ENCODE results near the gene IMP4.

IMP4 gene

DNA sequence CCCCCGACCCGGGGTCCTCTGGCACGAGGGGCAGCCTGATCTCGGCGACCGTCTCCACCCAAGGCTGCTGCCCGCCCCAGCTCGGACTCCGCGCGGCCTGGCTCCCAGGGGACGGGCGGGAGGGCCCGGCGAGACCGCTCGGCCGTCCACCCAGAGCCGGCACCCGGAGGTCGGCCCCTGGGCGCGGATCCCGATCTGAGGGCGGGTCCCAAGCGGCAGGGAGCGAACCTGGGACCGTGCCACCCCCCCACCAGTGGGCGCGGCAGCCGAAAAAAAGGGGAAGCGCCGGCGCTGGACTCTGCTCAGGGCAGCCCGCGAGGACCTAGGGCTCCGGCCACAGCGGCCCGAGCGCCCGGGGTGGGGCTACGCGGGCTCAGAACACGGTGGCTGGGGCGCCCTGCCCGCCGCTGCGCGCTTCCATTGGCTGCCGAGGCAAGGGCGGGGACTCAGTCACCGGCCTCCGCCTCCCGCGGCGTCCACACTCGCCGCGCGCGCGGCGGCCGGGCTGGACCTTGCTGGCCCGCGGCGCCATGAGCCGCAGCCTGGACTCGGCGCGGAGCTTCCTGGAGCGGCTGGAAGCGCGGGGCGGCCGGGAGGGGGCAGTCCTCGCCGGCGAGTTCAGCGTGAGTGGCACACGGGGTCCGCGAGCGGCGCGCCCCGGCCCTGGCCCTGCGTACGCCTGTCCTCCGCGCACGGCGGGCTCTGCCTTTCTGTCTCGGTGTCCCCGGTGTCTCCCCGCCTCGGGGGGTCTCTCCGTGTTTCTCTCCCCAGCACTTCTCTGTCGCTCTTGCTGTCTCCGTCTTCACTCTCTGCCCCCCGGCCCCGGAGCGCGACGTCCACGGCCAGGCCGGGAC, 13.1 kb downstream of the IMP4 start, which contains the start of gene PTPN18:
Gene PTPN18 (plus strand): TSS at position 479 of the 854 bp plus-strand sequence. CDS start 52 bp downstream, at position 531.
- peak; percentile 66 for DNase-seq
- Histone ChIP-seq H3K27me3 (replicated peaks) (no peaks in the 10 kb centered on the region), H3K27ac (peak within 1 kb of the TSS; percentile 1), H3K36me3 (replicated peaks) (no peaks in the 10 kb centered on the region), H3K4me3 (ENCODE audit: low read depth, low read length) (peak within 1 kb of the TSS; percentile 68)
- TF ChIP-seq, protein P1, sequence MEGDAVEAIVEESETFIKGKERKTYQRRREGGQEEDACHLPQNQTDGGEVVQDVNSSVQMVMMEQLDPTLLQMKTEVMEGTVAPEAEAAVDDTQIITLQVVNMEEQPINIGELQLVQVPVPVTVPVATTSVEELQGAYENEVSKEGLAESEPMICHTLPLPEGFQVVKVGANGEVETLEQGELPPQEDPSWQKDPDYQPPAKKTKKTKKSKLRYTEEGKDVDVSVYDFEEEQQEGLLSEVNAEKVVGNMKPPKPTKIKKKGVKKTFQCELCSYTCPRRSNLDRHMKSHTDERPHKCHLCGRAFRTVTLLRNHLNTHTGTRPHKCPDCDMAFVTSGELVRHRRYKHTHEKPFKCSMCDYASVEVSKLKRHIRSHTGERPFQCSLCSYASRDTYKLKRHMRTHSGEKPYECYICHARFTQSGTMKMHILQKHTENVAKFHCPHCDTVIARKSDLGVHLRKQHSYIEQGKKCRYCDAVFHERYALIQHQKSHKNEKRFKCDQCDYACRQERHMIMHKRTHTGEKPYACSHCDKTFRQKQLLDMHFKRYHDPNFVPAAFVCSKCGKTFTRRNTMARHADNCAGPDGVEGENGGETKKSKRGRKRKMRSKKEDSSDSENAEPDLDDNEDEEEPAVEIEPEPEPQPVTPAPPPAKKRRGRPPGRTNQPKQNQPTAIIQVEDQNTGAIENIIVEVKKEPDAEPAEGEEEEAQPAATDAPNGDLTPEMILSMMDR (IDR thresholded peaks at IDR 0.05; ENCODE audit: low read depth, low read length, missing control alignments), result peak; percentile 42
- in situ Hi-C loops (cut with HindIII; ENCODE audit: low pct_ligation_motif_present, low sequenced_read_pairs), result no loop called here

DNA sequence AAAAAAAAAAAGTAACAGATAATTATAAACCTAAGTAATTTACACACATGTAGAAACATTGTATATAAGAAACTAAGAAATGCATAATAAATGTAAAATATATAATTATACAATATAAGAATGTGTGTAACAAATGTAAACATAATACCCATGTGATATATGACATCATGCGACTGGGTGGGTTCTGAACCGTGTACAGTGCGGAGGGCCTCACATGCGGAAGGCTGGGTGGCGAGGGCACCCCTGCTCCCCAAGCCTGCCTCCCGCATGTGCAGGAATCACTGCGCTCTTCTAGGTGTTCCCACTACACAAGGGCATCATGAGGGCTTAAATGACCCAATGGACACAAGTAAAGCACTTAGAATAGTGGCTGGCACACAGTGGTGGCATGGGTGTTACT, 15.2 kb downstream of the IMP4 start:
- Histone ChIP-seq H3K4me3 (ENCODE audit: low read depth, low read length) (no peak overlapping the region), H3K36me3 (replicated peaks) (no peaks in the 10 kb centered on the region), H3K27ac (no peak overlapping the region), H3K27me3 (replicated peaks) (no peaks in the 10 kb centered on the region)
- in situ Hi-C loops (cut with HindIII; ENCODE audit: low pct_ligation_motif_present, low sequenced_read_pairs), result no loop called here
- TF ChIP-seq, protein P1 (IDR thresholded peaks at IDR 0.05; ENCODE audit: low read depth, low read length, missing control alignments), result no peak
- no peak for DNase-seq

- H3K36me3 ChIP-seq (replicated peaks), result no peaks in the 10 kb centered on the region
- in situ Hi-C loops (cut with HindIII; ENCODE audit: low pct_ligation_motif_present, low sequenced_read_pairs), result no loop called here
- no peak overlapping the region for H3K4me3 ChIP-seq (ENCODE audit: low read depth, low read length)
- TF ChIP-seq, protein P1 (IDR thresholded peaks at IDR 0.05; ENCODE audit: low read depth, low read length, missing control alignments), result no peak
- no peaks in the 10 kb centered on the region for H3K27me3 ChIP-seq (replicated peaks)
- no peak for DNase-seq
- H3K27ac ChIP-seq, result no peak overlapping the region
Measured at GRCh38 chr2:130358420-130359350, 16.0 kb downstream of the IMP4 start.

- DNase-seq, result no peak
- no peaks in the 10 kb centered on the region for H3K27me3 ChIP-seq (replicated peaks)
- no peak overlapping the region for H3K27ac ChIP-seq
- H3K36me3 ChIP-seq (replicated peaks), result no peaks in the 10 kb centered on the region
- H3K4me3 ChIP-seq (ENCODE audit: low read depth, low read length), result no peak overlapping the region
- in situ Hi-C loops (cut with HindIII; ENCODE audit: low pct_ligation_motif_present, low sequenced_read_pairs), result no loop called here
- TF ChIP-seq, protein P1 (IDR thresholded peaks at IDR 0.05; ENCODE audit: low read depth, low read length, missing control alignments), result no peak
Measured at GRCh38 chr2:130359466-130359865, 16.8 kb downstream of the IMP4 start.

- no peaks in the 10 kb centered on the region for H3K36me3 ChIP-seq (replicated peaks)
- TF ChIP-seq, protein P1 (IDR thresholded peaks at IDR 0.05; ENCODE audit: low read depth, low read length, missing control alignments), result no peak
- H3K27me3 ChIP-seq (replicated peaks), result no peaks in the 10 kb centered on the region
- no peak overlapping the region for H3K4me3 ChIP-seq (ENCODE audit: low read depth, low read length)
- H3K27ac ChIP-seq, result no peak overlapping the region
- DNase-seq, result no peak
- in situ Hi-C loops (cut with HindIII; ENCODE audit: low pct_ligation_motif_present, low sequenced_read_pairs), result no loop called here
Measured at GRCh38 chr2:130363479-130363878, 20.8 kb downstream of the IMP4 start.

Data from brain microvascular endothelial cell (primary cell).